Measurements from ENCODE around the gene PAK6. TPM values are rescaled to one million over a fixed set of nuclear protein-coding genes. Genes with fewer than 3 reads are reported as not detected.
A peak's percentile ranks its signal among the peaks of the same experiment; 100 is the strongest.

Gene PAK6
- total and polyA plus RNA-seq, 2 experiments from 2014 or later, result 2.6 to 2.7 TPM

GRCh38 chr15:40317580-40317979 is 78.7 kb downstream of the PAK6 start:
- Histone ChIP-seq H3K36me3 (replicated peaks; ENCODE audit: insufficient read depth, low read depth) (no peaks in the 10 kb centered on the region), H3K9me3 (ENCODE audit: low read depth) (no peaks in the 10 kb centered on the region), H3K4me1 (ENCODE audit: insufficient read depth) (no peaks in the 10 kb centered on the region), H3K79me2 (no peaks in the 10 kb centered on the region), H3K4me3 (no peak overlapping the region), H3K9me2 (replicated peaks; ENCODE audit: insufficient read depth) (no peaks in the 10 kb centered on the region), H4K20me1 (ENCODE audit: insufficient read depth, poor library complexity, severe bottlenecking) (no peaks in the 10 kb centered on the region), H3K4me2 (no peak overlapping the region), H3K27ac (no peak overlapping the region), H2AFZ (no peak overlapping the region), H3K27me3 (no peaks in the 10 kb centered on the region)
- TF ChIP-seq EZH2phosphoT487 (IDR thresholded peaks at IDR 0.05; ENCODE audit: low read depth, severe bottlenecking, unreplicated experiment) (no peak), EZH2 (IDR thresholded peaks at IDR 0.05; ENCODE audit: borderline replicate concordance) (no peak), CTCF (IDR thresholded peaks at IDR 0.05; ENCODE audit: poor library complexity) (no peak)
- no peak for DNase-seq (ENCODE audit: low spot score)
- 83% methylated on average over 4 of the region's 4 CpGs for WGBS (ENCODE audit: low lambda C conversion rate, missing lambda C conversion rate)

GRCh38 chr15:40320409-40320808 is 81.5 kb downstream of the PAK6 start:
- H2AFZ ChIP-seq, result no peak overlapping the region
- H3K27me3 ChIP-seq, result no peaks in the 10 kb centered on the region
- WGBS (ENCODE audit: low lambda C conversion rate, missing lambda C conversion rate), result 65% methylated on average over 1 of the region's 1 CpG
- H3K27ac ChIP-seq, result no peak overlapping the region
- no peaks in the 10 kb centered on the region for H3K9me3 ChIP-seq (ENCODE audit: low read depth)
- no peaks in the 10 kb centered on the region for H3K9me2 ChIP-seq (replicated peaks; ENCODE audit: insufficient read depth)
- H3K4me3 ChIP-seq, result no peak overlapping the region
- peaks cover 10% of the 10 kb centered on the region for H3K79me2 ChIP-seq
- H3K4me2 ChIP-seq, result no peak overlapping the region
- no peak for TF ChIP-seq CTCF (IDR thresholded peaks at IDR 0.05; ENCODE audit: poor library complexity)
- no peak for TF ChIP-seq EZH2 (IDR thresholded peaks at IDR 0.05; ENCODE audit: borderline replicate concordance)
- no peak for TF ChIP-seq EZH2phosphoT487 (IDR thresholded peaks at IDR 0.05; ENCODE audit: low read depth, severe bottlenecking, unreplicated experiment)
- peaks cover 12% of the 10 kb centered on the region for H3K4me1 ChIP-seq (ENCODE audit: insufficient read depth)
- DNase-seq (ENCODE audit: low spot score), result no peak
- H3K36me3 ChIP-seq (replicated peaks; ENCODE audit: insufficient read depth, low read depth), result no peaks in the 10 kb centered on the region
- H4K20me1 ChIP-seq (ENCODE audit: insufficient read depth, poor library complexity, severe bottlenecking), result no peaks in the 10 kb centered on the region

GRCh38 chr15:40320931-40321371 is 82.1 kb downstream of the PAK6 start:
- H3K4me2 ChIP-seq, result no peak overlapping the region
- no peaks in the 10 kb centered on the region for H3K36me3 ChIP-seq (replicated peaks; ENCODE audit: insufficient read depth, low read depth)
- DNase-seq (ENCODE audit: low spot score), result peak; percentile 83
- no peaks in the 10 kb centered on the region for H3K9me2 ChIP-seq (replicated peaks; ENCODE audit: insufficient read depth)
- H3K9me3 ChIP-seq (ENCODE audit: low read depth), result no peaks in the 10 kb centered on the region
- no peak overlapping the region for H3K4me3 ChIP-seq
- 1% methylated on average over 2 of the region's 2 CpGs for WGBS (ENCODE audit: low lambda C conversion rate, missing lambda C conversion rate)
- no peaks in the 10 kb centered on the region for H3K27me3 ChIP-seq
- H4K20me1 ChIP-seq (ENCODE audit: insufficient read depth, poor library complexity, severe bottlenecking), result no peaks in the 10 kb centered on the region
- H2AFZ ChIP-seq, result no peak overlapping the region
- TF ChIP-seq EZH2phosphoT487 (IDR thresholded peaks at IDR 0.05; ENCODE audit: low read depth, severe bottlenecking, unreplicated experiment) (no peak), EZH2 (IDR thresholded peaks at IDR 0.05; ENCODE audit: borderline replicate concordance) (no peak), CTCF (IDR thresholded peaks at IDR 0.05; ENCODE audit: poor library complexity) (peak; percentile 79)
- peaks cover 12% of the 10 kb centered on the region for H3K4me1 ChIP-seq (ENCODE audit: insufficient read depth)
- peaks cover 13% of the 10 kb centered on the region for H3K79me2 ChIP-seq
- H3K27ac ChIP-seq, result no peak overlapping the region

All from hepatocyte (in vitro differentiated cells).